ENCODE measurements around the gene LHFPL2.

- TF ChIP-seq POLR2AphosphoS5 (IDR thresholded peaks at IDR 0.05) (no peak), CTCF (IDR thresholded peaks at IDR 0.05) (no peak), EP300 (IDR thresholded peaks at IDR 0.05) (no peak), POLR2A (IDR thresholded peaks at IDR 0.05) (no peak)
Measured at GRCh38 chr5:78542321-78542840, 106.2 kb downstream of the LHFPL2 start.

Data from suprapubic skin (tissue), 4 donors.